Activated CD4-positive, alpha-beta T cell treated with anti-CD3 and anti-CD28 coated beads, Interleukin-2, amount 50 U/mL, for 48 hours (primary cell): Measurements from ENCODE around the gene ACVR1.
"Not testable (repeated sequence)": the region's sequence is repeated elsewhere in the genome, so short reads cannot be mapped to it uniquely, and the experiment has no call there.

Experiments used
- DNase-seq, 2 experiments: peaks; one replicate each; pipeline ENCODE4 v3.0.0-alpha.2; 2020

The ACVR1 gene

GRCh38 chr2:157849591-157849990, 26.5 kb downstream of the ACVR1 start:
- DNase-seq, result no peak

DNA sequence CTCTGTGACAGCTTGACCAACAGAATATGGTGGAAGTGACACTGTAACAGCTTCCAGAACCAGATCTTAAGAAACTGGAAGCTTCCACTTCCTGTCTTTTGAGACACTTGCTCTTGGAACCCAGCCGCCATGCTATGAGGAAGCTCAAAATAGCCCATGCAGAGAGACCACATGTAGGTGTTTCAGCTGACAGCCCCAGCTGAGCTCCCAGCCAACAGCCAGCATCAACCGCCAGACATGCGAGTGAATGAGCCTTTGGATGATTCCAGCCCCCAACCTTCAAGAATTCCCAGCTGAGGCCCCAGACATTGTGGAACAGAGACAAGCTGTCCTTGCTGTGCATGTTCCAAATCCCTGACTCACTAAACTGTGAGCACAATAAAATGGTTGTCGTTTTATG, 27.9 kb downstream of the ACVR1 start:
- DNase-seq, result no peak

- DNase-seq, result no peak
Measured at GRCh38 chr2:157845081-157845480, 31.0 kb downstream of the ACVR1 start.

- DNase-seq, result no peak
Measured at GRCh38 chr2:157843935-157844334, 32.2 kb downstream of the ACVR1 start.

- no peak for DNase-seq
Measured at GRCh38 chr2:157843081-157843480, 33.0 kb downstream of the ACVR1 start.

DNA sequence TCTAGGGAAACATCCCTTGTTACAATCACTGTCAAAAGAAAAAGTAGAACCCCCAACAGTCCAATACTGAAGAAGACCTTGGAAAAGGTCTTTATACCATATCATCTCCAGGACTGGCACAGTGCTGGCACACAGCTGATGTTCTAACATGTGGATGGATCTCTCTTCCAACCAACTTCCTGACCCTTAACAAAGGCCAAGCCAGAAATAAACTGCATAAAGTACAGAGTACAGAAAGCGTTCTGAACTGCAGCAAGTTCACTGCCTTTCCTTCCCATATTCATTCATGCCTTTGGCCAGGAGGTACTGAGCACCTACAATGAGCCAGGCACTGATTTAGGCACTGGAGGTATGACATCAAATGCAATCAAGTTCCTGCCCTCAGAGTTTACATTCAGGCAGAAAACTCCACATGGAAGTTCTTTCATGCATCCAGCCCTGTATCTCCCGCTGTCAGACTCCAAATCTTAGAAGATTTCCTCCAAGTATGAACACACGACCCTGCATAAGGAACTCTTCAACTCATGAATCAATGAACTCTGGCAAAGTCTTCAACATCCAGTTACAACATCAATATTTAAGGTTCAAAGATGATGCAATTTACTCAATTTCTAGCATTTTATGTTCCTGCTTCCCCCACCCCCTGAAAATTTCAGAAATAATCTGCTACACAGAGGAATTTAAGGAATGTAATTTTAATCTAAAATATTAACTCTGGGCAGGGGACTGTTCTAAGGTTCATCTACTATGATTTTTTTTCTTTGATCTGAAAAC, 33.8 kb downstream of the ACVR1 start:
- no peak for DNase-seq

DNA sequence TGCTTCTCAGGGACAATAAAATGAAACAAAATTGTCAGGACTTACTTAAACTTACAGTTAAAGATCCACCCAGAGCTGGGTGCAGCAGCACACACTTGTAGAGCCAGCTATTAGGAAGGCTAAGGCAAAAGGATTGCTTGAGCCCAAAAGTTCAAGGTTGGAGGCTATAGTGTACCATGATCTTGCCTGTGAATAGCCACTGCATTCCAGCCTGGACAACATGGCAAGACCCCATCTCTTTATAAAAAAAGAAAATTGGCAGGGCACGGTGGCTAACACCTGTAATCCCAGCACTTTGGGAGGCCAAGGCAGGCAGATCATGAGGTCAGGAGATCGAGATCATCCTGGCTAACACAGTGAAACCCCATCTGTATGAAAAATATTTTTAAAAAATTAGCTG, 34.6 kb downstream of the ACVR1 start:
- DNase-seq, result no peak

- DNase-seq, result no peak
Measured at GRCh38 chr2:157840568-157841156, 35.5 kb downstream of the ACVR1 start.

GRCh38 chr2:157839822-157840221, 36.3 kb downstream of the ACVR1 start:
- no peak for DNase-seq

DNA sequence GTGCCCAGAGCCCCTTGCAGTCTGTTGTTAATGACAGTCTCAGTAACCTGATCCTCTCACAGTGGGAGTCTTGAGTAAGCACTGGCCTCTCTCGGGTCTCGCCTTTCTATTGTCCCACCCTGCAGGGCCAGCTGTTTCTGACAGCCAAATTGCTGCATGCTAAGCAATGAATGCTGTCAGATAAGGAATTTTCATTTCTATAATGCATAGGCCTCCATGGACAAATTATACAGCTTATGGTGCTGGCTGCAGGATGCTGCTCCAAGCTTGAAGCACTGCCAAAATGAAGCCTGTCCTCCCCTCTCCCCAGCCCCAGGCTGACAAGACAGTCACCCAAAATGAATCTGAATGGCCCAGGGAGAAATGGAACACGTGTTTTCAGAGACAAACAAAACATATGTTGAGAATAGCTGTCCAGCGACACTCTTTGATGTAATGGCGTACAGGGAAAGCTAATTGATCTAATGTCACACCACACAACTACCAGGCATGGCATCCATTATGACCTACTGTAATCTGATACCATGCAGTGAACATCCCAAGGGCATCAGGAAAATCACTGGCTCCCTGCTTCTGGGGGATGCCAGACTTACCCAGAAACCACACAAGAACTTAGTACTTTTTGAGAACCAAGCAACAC, 36.8 kb downstream of the ACVR1 start:
- DNase-seq, result no peak

GRCh38 chr2:157838442-157839161, 37.5 kb downstream of the ACVR1 start:
- DNase-seq, result peak in 1 of 2 experiments; percentile 24

GRCh38 chr2:157837851-157838441, 38.2 kb downstream of the ACVR1 start:
- no peak for DNase-seq

- DNase-seq, result no peak
Measured at GRCh38 chr2:157836531-157836930, 39.6 kb downstream of the ACVR1 start.

DNA sequence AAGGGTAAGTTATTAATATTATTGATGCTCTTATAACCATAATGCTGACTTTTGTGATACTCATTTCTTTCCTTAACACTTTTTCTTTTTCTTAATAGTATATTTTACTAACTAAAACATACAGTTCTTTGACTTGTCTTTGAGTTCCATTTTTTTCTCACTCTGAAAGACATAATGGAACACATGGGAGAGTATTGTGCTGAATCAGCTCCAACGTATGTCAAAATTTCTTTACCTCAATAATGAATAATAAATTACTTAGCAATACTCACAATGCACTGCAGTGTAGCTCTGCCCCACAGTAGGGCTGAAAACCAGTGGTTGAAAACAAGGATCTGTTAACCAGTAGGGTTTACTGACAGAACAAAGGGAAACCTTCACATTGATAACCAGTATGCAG, 40.7 kb downstream of the ACVR1 start:
- no peak for DNase-seq

GRCh38 chr2:157835006-157835405, 41.1 kb downstream of the ACVR1 start:
- DNase-seq, result no peak

DNA sequence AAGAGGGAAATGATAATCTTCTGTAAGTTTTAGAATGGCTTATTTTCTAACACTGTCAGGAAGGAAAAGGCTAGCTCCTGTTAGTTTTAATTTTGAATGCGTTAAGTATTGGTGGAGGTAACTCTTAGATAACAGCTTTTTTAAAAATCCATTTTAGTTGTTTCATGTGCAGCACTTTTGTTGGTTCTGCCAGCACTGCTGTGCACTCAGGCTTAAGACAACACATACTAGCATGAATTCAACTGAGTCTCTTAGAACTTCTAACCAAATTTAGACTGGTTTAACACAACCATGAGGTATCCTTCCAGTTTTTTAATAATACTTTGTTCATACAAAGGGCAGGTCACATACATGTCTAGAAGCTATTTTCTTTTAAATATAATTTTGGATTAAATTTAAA, 42.4 kb downstream of the ACVR1 start:
- DNase-seq, result no peak

- DNase-seq, result no peak
Measured at GRCh38 chr2:157831573-157832315, 44.4 kb downstream of the ACVR1 start.

DNA sequence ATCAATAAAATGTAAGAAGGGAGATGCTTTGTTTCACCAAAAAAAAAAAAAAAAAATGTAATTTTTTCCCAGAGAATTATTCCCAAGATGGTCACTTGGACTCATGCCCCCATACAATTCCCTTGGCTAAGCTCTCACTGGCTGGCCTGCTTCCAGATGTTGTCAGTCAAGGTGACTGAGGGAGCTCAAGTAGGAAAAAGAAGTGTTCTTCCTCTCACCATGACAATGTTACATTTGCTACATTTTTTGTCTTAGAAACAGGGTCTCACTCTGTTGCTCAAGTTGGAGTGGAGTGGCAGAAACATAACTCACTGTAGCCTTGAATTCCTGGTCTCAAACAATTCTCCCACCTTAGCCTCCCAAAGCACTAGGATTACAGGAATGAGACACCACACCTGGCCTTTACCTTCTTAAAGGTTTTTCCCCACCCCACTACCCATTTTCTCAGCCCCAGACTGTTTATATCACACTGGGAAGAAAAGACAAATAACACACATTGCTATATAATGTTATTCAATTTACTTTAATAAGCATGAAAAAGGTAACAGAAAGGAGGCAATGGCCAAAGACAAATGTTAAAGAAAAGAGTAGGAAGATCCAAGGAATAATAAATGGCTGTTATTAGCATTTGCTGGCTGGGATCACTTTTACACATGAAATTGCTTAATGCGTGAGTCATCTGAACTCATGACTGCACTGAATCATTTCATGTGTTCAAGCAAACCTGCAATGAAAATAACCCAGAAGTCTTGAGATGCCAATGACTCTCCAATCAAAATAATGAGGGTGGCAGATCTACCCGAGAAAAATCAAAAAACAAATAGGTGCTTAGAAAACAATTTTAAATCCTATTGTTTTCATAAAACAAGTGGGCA, 45.2 kb downstream of the ACVR1 start:
- DNase-seq, result no peak

- DNase-seq, result no peak
Measured at GRCh38 chr2:157830266-157830665, 45.9 kb downstream of the ACVR1 start.

GRCh38 chr2:157827377-157827776, 48.8 kb downstream of the ACVR1 start:
- DNase-seq, result no peak

DNA sequence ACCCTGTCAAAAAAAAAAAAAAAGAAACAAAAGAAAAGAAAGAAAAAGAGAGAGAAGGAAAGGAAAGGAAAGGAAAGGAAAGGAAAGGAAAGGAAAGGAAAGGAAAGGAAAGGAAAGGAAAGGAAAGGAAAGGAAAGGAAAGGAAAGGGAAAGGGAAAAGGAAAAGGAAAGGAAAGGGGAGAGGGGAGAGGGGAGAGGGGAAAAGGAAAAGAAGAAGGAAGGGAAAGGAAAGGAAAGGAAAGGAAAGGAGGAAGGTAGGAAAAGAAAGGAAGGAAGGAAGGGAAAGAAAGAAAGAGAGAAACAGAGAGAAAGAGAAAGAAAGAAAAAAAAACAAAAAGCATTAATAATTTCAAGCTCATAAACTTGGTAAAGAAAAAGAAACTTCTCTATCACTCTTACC, 49.5 kb downstream of the ACVR1 start:
- not testable (repeated sequence) for DNase-seq
